ENCODE measurements around the gene SOX1. TPM values are rescaled to one million over a fixed set of nuclear protein-coding genes. Genes with fewer than 3 reads are reported as not detected.

Gene SOX1
- total RNA-seq, 1 experiment from 2014 or later = 0.15 TPM

DNA sequence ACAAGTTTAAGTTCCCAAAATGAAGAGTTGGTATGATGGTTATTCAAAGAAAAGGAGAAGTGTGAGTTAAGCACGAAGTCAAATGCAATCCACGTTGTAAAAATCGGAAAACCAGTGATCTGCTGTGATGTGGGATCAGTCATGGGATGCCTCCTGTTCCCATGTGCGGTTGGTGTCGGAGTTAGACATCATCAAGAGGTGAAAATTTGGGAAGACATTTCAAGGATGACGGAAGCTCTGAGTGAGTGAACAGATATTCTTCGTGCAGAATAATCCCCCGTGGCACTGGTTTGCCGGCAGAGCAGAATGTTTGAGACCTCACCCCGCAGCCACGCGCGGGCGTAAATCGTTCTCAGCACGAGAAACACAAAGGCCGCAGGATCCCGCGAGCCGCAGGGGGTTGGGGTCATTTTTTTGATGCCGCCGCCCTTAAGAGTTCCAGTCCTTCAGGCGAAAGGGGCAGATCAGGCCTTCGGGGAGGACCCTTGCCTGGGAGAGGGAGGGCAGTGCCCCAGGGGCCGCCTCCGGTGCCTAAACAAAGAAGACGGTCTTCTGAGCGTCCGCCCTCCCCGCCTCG lies 13.7 kb upstream of the SOX1 start:
- H3K4me3 Mint-ChIP-seq = peak overlapping the region; percentile 54
- no peaks in the 10 kb centered on the region for H3K36me3 Mint-ChIP-seq
- peaks cover 25% of the 10 kb centered on the region for H3K4me1 Mint-ChIP-seq
- H3K27me3 Mint-ChIP-seq (ENCODE audit: low read depth) = peaks cover 97% of the 10 kb centered on the region
- TF ChIP-seq TEAD4 (CRISPR knock-in tag; IDR thresholded peaks at IDR 0.05) (no peak), ZNF423 (CRISPR knock-in tag; IDR thresholded peaks at IDR 0.05) (no peak), NFYB (CRISPR knock-in tag; conservative IDR thresholded peaks at IDR 0.05; ENCODE audit: low read depth) (no peak), KAT7 (CRISPR knock-in tag; IDR thresholded peaks at IDR 0.05; ENCODE audit: borderline replicate concordance) (no peak), SOX15 (CRISPR knock-in tag; IDR thresholded peaks at IDR 0.05) (no peak), GRHL2 (CRISPR knock-in tag; IDR thresholded peaks at IDR 0.05; ENCODE audit: insufficient replicate concordance, severe bottlenecking) (no peak), SP1 (CRISPR knock-in tag; conservative IDR thresholded peaks at IDR 0.05) (no peak), HMGA2 (CRISPR knock-in tag; IDR thresholded peaks at IDR 0.05) (no peak), ATF1 (CRISPR knock-in tag; IDR thresholded peaks at IDR 0.05) (no peak), NFATC4 (CRISPR knock-in tag; IDR thresholded peaks at IDR 0.05) (no peak), FOXP1 (CRISPR knock-in tag; IDR thresholded peaks at IDR 0.05; ENCODE audit: borderline replicate concordance) (no peak), CREB1 (CRISPR knock-in tag; IDR thresholded peaks at IDR 0.05) (no peak)
- TF ChIP-seq, protein P1, sequence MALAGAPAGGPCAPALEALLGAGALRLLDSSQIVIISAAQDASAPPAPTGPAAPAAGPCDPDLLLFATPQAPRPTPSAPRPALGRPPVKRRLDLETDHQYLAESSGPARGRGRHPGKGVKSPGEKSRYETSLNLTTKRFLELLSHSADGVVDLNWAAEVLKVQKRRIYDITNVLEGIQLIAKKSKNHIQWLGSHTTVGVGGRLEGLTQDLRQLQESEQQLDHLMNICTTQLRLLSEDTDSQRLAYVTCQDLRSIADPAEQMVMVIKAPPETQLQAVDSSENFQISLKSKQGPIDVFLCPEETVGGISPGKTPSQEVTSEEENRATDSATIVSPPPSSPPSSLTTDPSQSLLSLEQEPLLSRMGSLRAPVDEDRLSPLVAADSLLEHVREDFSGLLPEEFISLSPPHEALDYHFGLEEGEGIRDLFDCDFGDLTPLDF (CRISPR knock-in tag; IDR thresholded peaks at IDR 0.05) = no peak
- TF ChIP-seq, protein P2, sequence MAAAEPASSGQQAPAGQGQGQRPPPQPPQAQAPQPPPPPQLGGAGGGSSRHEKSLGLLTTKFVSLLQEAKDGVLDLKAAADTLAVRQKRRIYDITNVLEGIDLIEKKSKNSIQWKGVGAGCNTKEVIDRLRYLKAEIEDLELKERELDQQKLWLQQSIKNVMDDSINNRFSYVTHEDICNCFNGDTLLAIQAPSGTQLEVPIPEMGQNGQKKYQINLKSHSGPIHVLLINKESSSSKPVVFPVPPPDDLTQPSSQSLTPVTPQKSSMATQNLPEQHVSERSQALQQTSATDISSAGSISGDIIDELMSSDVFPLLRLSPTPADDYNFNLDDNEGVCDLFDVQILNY (CRISPR knock-in tag; IDR thresholded peaks at IDR 0.05) = no peak
- TF ChIP-seq, protein P3, sequence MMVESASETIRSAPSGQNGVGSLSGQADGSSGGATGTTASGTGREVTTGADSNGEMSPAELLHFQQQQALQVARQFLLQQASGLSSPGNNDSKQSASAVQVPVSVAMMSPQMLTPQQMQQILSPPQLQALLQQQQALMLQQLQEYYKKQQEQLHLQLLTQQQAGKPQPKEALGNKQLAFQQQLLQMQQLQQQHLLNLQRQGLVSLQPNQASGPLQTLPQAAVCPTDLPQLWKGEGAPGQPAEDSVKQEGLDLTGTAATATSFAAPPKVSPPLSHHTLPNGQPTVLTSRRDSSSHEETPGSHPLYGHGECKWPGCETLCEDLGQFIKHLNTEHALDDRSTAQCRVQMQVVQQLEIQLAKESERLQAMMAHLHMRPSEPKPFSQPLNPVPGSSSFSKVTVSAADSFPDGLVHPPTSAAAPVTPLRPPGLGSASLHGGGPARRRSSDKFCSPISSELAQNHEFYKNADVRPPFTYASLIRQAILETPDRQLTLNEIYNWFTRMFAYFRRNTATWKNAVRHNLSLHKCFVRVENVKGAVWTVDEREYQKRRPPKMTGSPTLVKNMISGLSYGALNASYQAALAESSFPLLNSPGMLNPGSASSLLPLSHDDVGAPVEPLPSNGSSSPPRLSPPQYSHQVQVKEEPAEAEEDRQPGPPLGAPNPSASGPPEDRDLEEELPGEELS (CRISPR knock-in tag; IDR thresholded peaks at IDR 0.05) = no peak
- TF ChIP-seq, protein P4, sequence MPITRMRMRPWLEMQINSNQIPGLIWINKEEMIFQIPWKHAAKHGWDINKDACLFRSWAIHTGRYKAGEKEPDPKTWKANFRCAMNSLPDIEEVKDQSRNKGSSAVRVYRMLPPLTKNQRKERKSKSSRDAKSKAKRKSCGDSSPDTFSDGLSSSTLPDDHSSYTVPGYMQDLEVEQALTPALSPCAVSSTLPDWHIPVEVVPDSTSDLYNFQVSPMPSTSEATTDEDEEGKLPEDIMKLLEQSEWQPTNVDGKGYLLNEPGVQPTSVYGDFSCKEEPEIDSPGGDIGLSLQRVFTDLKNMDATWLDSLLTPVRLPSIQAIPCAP (CRISPR knock-in tag; IDR thresholded peaks at IDR 0.05) = no peak
- TF ChIP-seq, protein P5, sequence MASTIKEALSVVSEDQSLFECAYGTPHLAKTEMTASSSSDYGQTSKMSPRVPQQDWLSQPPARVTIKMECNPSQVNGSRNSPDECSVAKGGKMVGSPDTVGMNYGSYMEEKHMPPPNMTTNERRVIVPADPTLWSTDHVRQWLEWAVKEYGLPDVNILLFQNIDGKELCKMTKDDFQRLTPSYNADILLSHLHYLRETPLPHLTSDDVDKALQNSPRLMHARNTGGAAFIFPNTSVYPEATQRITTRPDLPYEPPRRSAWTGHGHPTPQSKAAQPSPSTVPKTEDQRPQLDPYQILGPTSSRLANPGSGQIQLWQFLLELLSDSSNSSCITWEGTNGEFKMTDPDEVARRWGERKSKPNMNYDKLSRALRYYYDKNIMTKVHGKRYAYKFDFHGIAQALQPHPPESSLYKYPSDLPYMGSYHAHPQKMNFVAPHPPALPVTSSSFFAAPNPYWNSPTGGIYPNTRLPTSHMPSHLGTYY (CRISPR knock-in tag; IDR thresholded peaks at IDR 0.05) = no peak
- TF ChIP-seq, protein P6, sequence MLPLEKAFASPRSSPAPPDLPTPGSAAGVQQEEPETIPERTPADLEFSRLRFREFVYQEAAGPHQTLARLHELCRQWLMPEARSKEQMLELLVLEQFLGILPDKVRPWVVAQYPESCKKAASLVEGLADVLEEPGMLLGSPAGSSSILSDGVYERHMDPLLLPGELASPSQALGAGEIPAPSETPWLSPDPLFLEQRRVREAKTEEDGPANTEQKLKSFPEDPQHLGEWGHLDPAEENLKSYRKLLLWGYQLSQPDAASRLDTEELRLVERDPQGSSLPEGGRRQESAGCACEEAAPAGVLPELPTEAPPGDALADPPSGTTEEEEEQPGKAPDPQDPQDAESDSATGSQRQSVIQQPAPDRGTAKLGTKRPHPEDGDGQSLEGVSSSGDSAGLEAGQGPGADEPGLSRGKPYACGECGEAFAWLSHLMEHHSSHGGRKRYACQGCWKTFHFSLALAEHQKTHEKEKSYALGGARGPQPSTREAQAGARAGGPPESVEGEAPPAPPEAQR (CRISPR knock-in tag; IDR thresholded peaks at IDR 0.05) = no peak
- ChIA-PET CTCF (interaction anchor here (1.5 kb wide), 1 partner anchor 9 kb away, joined by 4 read pairs; no protein-coding TSS in a partner anchor), POLR2A (no interaction called here)
- DNase-seq (ENCODE audit: low spot score) (peak; percentile 53), ATAC-seq (peak; percentile 43)
- no peaks in the 10 kb centered on the region for H3K9me3 Mint-ChIP-seq
- H3K27ac Mint-ChIP-seq = no peak overlapping the region
